Keratinocyte (primary cell): ENCODE data around the gene DPF3.

Experiments
- CTCF ChIP-seq, 3 experiments: IDR thresholded peaks in 1 of 3; conservative IDR thresholded peaks in 1 of 3; optimal IDR thresholded peaks in 1 of 3; 2 replicates in 2 of 3; 3 replicates in 1 of 3; pipeline versions ENCODE3 to v1.5.1; 2011; ENCODE audit warnings: low read length in 3 of 3, mild to moderate bottlenecking in 3 of 3, moderate library complexity in 2 of 3, control low read depth in 1 of 3, inconsistent platforms in 1 of 3; ENCODE audit not compliant: insufficient read depth in 2 of 3; ENCODE audit errors: extremely low read depth in 1 of 3
- EZH2 ChIP-seq: IDR thresholded peaks from one replicate; pipeline ENCODE4 v1.6.1; 2012; ENCODE audit warnings: inconsistent platforms, mild to moderate bottlenecking, low read length, moderate library complexity

- TF ChIP-seq CTCF (optimal IDR thresholded peaks at IDR 0.05 in 1 of 3, IDR thresholded peaks at IDR 0.05 in 1 of 3, conservative IDR thresholded peaks at IDR 0.05 in 1 of 3; ENCODE audit: extremely low read depth in 1 of 3, insufficient read depth in 2 of 3, low read length in 3 of 3) (no peak), EZH2 (no peak)
These were observed 279.5 kb downstream of the DPF3 start for GRCh38 chr14:72614365-72614764.
